ENCODE data around the gene PLXNA4.

DNA sequence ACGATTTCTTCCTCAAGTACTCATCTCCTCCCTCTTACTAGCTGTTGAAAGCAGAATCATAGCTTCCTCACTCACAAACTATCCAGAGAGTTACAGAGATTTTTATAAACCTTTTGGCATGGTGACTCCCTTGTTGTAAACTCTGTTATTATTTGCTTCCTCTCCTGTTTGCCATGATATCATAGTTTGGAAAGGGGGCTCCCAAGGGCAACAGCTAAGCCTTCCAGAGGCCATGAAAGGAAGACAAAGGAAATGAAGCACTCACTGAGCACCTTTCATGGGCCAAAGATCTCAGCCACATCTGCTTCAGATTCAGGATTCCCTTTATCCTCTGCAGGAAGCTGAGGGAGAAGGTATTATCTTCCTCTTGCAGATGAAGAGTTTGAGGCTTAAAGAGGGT, 484.6 kb downstream of the PLXNA4 start:
- TF ChIP-seq EZH2 (IDR thresholded peaks at IDR 0.05) (no peak), CTCF (IDR thresholded peaks at IDR 0.05 in 2 of 3, conservative IDR thresholded peaks at IDR 0.05 in 1 of 3; ENCODE audit: borderline replicate concordance in 1 of 3, insufficient read depth in 1 of 3, low read depth in 2 of 3, low read length in 2 of 3) (no peak), POLR2AphosphoS5 (IDR thresholded peaks at IDR 0.05; ENCODE audit: low read depth, low read length) (no peak), SRF (IDR thresholded peaks at IDR 0.05; ENCODE audit: low read depth) (no peak), EZH2phosphoT487 (IDR thresholded peaks at IDR 0.05; ENCODE audit: borderline replicate concordance) (no peak), CEBPB (IDR thresholded peaks at IDR 0.05; ENCODE audit: low read depth) (no peak), TCF7L2 (IDR thresholded peaks at IDR 0.05; ENCODE audit: borderline replicate concordance, extremely low read depth, insufficient read depth, insufficient read length) (no peak), RAD21 (IDR thresholded peaks at IDR 0.05; ENCODE audit: low read depth) (no peak)
